ENCODE results near the gene IFT81. TPM values are rescaled to one million over a fixed set of nuclear protein-coding genes. Genes with fewer than 3 reads are reported as not detected.

The IFT81 gene
- total RNA-seq, 1 experiment from 2014 or later, result 9.0 TPM

- Histone ChIP-seq H3K9ac (ENCODE audit: low read length) (no peak overlapping the region), H2AFZ (ENCODE audit: low read depth, low read length, poor library complexity, severe bottlenecking) (no peak overlapping the region), H3K27me3 (ENCODE audit: insufficient read depth, low read length) (no peaks in the 10 kb centered on the region), H3K79me2 (ENCODE audit: insufficient read depth, low read length) (no peaks in the 10 kb centered on the region), H4K20me1 (ENCODE audit: insufficient read depth) (no peaks in the 10 kb centered on the region), H3K4me2 (ENCODE audit: low read length) (no peak overlapping the region), H3K4me3 (replicated peaks in 1 of 2; ENCODE audit: low read depth in 1 of 2, low read length in 2 of 2) (no peak overlapping the region), H3K9me2 (ENCODE audit: insufficient read depth) (no peaks in the 10 kb centered on the region), H3K36me3 (ENCODE audit: control insufficient read depth in 1 of 2, insufficient read depth in 2 of 2, low read length in 2 of 2) (no peaks in the 10 kb centered on the region), H3K4me1 (ENCODE audit: control insufficient read depth in 1 of 2, insufficient read depth in 2 of 2, low read length in 2 of 2) (no peaks in the 10 kb centered on the region), H3K27ac (ENCODE audit: low read depth, low read length) (no peak overlapping the region), H3K9me3 (ENCODE audit: control insufficient read depth in 1 of 2, insufficient read depth in 1 of 2, low read depth in 1 of 2, low read length in 2 of 2) (no peaks in the 10 kb centered on the region)
- ChIA-PET RAD21 (ENCODE audit: low non-redundant PET in 1 of 2, low total read pairs in 2 of 2, uncharacterized antibody in 2 of 2, unreplicated experiment in 2 of 2) (no interaction called here), CTCF (no interaction called here), POLR2A (no interaction called here)
- TF ChIP-seq JUND (IDR thresholded peaks at IDR 0.05) (no peak), SIN3A (IDR thresholded peaks at IDR 0.05; ENCODE audit: low read depth) (no peak), MAX (IDR thresholded peaks at IDR 0.05) (no peak), EZH2phosphoT487 (IDR thresholded peaks at IDR 0.05; ENCODE audit: borderline replicate concordance) (no peak), ZFX (IDR thresholded peaks at IDR 0.05) (no peak), FOSL1 (IDR thresholded peaks at IDR 0.05; ENCODE audit: low read depth) (no peak)
- intact Hi-C loops (cut with micrococcal nuclease), result no loop called here
- DNase-seq (ENCODE audit: low read depth, low spot score), result no peak
- BruUV-seq (replicated peaks), result no TSS peak
- ATAC-seq, result no peak
Observed at GRCh38 chr12:110077800-110078199, 46.4 kb upstream of the IFT81 start.

- no peak overlapping the region for H3K4me2 ChIP-seq (ENCODE audit: low read length)
- BruUV-seq (replicated peaks), result no TSS peak
- ATAC-seq, result peak; percentile 59
- H3K4me1 ChIP-seq (ENCODE audit: control insufficient read depth in 1 of 2, insufficient read depth in 2 of 2, low read length in 2 of 2), result no peaks in the 10 kb centered on the region
- no peak overlapping the region for H3K27ac ChIP-seq (ENCODE audit: low read depth, low read length)
- H3K79me2 ChIP-seq (ENCODE audit: insufficient read depth, low read length), result no peaks in the 10 kb centered on the region
- H3K9me2 ChIP-seq (ENCODE audit: insufficient read depth), result no peaks in the 10 kb centered on the region
- H3K27me3 ChIP-seq (ENCODE audit: insufficient read depth, low read length), result no peaks in the 10 kb centered on the region
- ChIA-PET CTCF (no interaction called here), POLR2A (no interaction called here), RAD21 (ENCODE audit: low non-redundant PET in 1 of 2, low total read pairs in 2 of 2, uncharacterized antibody in 2 of 2, unreplicated experiment in 2 of 2) (no interaction called here)
- TF ChIP-seq CTCF (IDR thresholded peaks at IDR 0.05 in 2 of 3, conservative IDR thresholded peaks at IDR 0.05 in 1 of 3; ENCODE audit: borderline replicate concordance in 1 of 3, insufficient read depth in 1 of 3, low read depth in 2 of 3, low read length in 2 of 3) (no peak), EGR1 (IDR thresholded peaks at IDR 0.05; ENCODE audit: low read depth) (no peak), MAX (IDR thresholded peaks at IDR 0.05) (no peak), ZBTB33 (IDR thresholded peaks at IDR 0.05; ENCODE audit: extremely low read depth, insufficient replicate concordance, low read length) (no peak), EZH2phosphoT487 (IDR thresholded peaks at IDR 0.05; ENCODE audit: borderline replicate concordance) (no peak), CBX3 (IDR thresholded peaks at IDR 0.05; ENCODE audit: low read depth) (no peak), ELF1 (IDR thresholded peaks at IDR 0.05; ENCODE audit: borderline replicate concordance, low read depth) (no peak)
- H3K36me3 ChIP-seq (ENCODE audit: control insufficient read depth in 1 of 2, insufficient read depth in 2 of 2, low read length in 2 of 2), result no peaks in the 10 kb centered on the region
- no peaks in the 10 kb centered on the region for H3K9me3 ChIP-seq (ENCODE audit: control insufficient read depth in 1 of 2, insufficient read depth in 1 of 2, low read depth in 1 of 2, low read length in 2 of 2)
- H4K20me1 ChIP-seq (ENCODE audit: insufficient read depth), result no peaks in the 10 kb centered on the region
- peak overlapping the region; percentile 89 for H2AFZ ChIP-seq (ENCODE audit: low read depth, low read length, poor library complexity, severe bottlenecking)
- H3K9ac ChIP-seq (ENCODE audit: low read length), result no peak overlapping the region
- intact Hi-C loops (cut with micrococcal nuclease), result no loop called here
- DNase-seq (ENCODE audit: low read depth, low spot score), result no peak
- no peak overlapping the region for H3K4me3 ChIP-seq (replicated peaks in 1 of 2; ENCODE audit: low read depth in 1 of 2, low read length in 2 of 2)
Observed at GRCh38 chr12:110079477-110080400, 44.4 kb upstream of the IFT81 start.

All from HCT116 (cell line).